Activated CD4-positive, alpha-beta T cell treated with anti-CD3 and anti-CD28 coated beads, Interleukin-2, amount 10 ng/mL, durations not matched to agents 7 days and 5 days (primary cell): ENCODE measurements around the gene SNX9. TPM values are rescaled to one million over a fixed set of nuclear protein-coding genes. Genes with fewer than 3 reads are reported as not detected.
A peak's percentile ranks its signal among the peaks of the same experiment; 100 is the strongest.
"Not testable (repeated sequence)": the region's sequence is repeated elsewhere in the genome, so short reads cannot be mapped to it uniquely, and the experiment has no call there.

ENCODE experiments used
- CTCF ChIA-PET: fragments of 350-600 bp; sonication (Branson Sonifier 250); formaldehyde crosslinking; loops from one replicate; lab custom pipeline; 2021; ENCODE audit warnings: antibody characterized with exemption; lab: Charles Lee
- POLR2A ChIA-PET: fragments of 350-600 bp; sonication (Branson Sonifier 250); formaldehyde crosslinking; loops from one replicate; lab custom pipeline; 2021; ENCODE audit warnings: antibody characterized with exemption; lab: Charles Lee
- DNase-seq: peaks from one replicate; pipeline ENCODE4 v3.0.0-alpha.2; 2020
- H3K27ac Mint-ChIP-seq: one replicate; pipeline ENCODE4 v1.8.0; 2021; ENCODE audit warnings: mild to moderate bottlenecking, moderate library complexity, mixed read lengths
- H3K27me3 Mint-ChIP-seq: one replicate; pipeline ENCODE4 v1.8.0; 2021; ENCODE audit warnings: mixed read lengths
- H3K36me3 Mint-ChIP-seq: one replicate; pipeline ENCODE4 v1.8.0; 2021; ENCODE audit warnings: low read depth, mixed read lengths
- H3K4me1 Mint-ChIP-seq: one replicate; pipeline ENCODE4 v1.8.0; 2021; ENCODE audit warnings: mixed read lengths
- H3K4me3 Mint-ChIP-seq: one replicate; pipeline ENCODE4 v1.8.0; 2021; ENCODE audit warnings: mild to moderate bottlenecking, moderate library complexity, mixed read lengths
- H3K9me3 Mint-ChIP-seq: one replicate; pipeline ENCODE4 v1.8.0; 2021; ENCODE audit warnings: mixed read lengths
- total RNA-seq, 2 experiments: library from RNA; stranded (reverse); gene quantifications; one replicate each; pipeline ENCODE4 v1.2.3, GENCODE V29; 2021

The SNX9 gene
- total RNA-seq, 2 experiments from 2014 or later, result 9.4 to 10.7 TPM

DNA sequence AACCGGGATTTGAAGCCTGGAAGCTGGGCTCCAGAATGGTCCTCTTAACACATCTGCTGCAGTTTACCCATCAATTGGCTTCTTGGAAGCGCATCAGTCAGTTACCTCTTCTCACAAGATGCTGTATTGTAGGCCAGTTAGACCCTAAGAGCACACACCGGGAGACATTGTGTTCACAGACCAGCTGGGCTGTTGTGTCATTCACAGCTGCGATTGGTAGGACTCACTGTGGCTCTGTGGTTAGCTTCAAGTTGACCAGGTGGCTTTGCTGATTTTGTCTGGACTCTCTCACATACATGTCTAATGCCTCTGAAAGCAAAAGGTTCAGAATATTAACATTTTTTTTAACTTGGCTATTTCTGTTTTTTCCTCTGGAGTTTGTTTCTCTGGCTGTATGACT is 64.8 kb downstream of the SNX9 start:
- Mint-ChIP-seq H3K27me3 (no peaks in the 10 kb centered on the region), H3K36me3 (peaks cover 26% of the 10 kb centered on the region), H3K9me3 (peaks cover 4% of the 10 kb centered on the region), H3K27ac (no peak overlapping the region), H3K4me1 (peaks cover 40% of the 10 kb centered on the region), H3K4me3 (no peak overlapping the region)
- POLR2A ChIA-PET, result no interaction called here
- CTCF ChIA-PET, result interaction anchor here (1.9 kb wide), 1 partner anchor 15 kb away, joined by 10 read pairs; no protein-coding TSS in a partner anchor
- no peak for DNase-seq

DNA sequence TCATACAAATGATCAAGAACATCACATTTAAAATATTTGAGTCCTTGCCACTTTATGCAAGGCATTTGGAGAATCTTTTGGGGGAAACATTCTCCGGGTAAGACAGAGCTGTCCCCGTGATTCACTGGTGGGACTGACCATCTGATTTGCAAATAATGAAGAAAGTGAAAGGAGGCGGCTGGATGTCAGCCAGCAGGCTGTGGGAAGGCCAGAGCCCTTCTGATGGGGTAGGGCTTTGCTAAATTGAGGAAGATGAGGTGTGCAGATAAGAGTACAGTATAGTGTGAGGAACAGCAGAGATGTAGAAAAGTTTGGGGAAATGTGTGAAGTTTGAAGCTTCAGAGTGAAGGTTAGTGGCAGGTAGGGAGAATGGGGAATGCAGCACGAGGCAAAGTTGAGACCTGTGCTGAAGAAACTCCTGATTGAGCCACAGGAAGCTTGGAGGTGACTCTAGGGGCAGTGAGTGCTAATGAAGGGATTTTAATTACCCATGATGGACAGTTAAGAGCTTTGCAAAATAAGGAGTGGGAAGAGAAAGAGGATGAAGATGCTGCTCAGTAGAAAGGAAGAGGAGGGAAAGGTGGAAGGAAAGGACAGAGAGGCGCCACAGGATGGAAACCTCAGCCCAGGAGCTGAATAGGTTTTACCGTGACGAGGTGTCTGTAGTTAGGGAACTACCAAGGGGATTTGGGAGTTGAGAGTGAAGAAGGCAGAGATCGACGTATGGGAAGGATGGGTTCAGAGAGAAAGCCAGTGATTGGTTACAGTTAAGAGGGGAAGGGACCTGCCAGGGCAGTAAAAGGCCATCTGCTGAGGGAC is 68.7 kb downstream of the SNX9 start:
- Mint-ChIP-seq H3K27ac (peak overlapping the region; percentile 52), H3K4me3 (peak overlapping the region; percentile 18), H3K4me1 (peaks cover 30% of the 10 kb centered on the region), H3K36me3 (peaks cover 21% of the 10 kb centered on the region), H3K9me3 (peaks cover 4% of the 10 kb centered on the region), H3K27me3 (no peaks in the 10 kb centered on the region)
- CTCF ChIA-PET, result interaction anchor here (1.1 to 3.0 kb wide), 8 partner anchors 10 to 135 kb away, joined by 3 to 13 read pairs (median 5); no protein-coding TSS in a partner anchor
- POLR2A ChIA-PET, result interaction anchor here (0.7 kb wide), 1 partner anchor 10 kb away, joined by 4 read pairs; no protein-coding TSS in a partner anchor
- no peak for DNase-seq

DNA sequence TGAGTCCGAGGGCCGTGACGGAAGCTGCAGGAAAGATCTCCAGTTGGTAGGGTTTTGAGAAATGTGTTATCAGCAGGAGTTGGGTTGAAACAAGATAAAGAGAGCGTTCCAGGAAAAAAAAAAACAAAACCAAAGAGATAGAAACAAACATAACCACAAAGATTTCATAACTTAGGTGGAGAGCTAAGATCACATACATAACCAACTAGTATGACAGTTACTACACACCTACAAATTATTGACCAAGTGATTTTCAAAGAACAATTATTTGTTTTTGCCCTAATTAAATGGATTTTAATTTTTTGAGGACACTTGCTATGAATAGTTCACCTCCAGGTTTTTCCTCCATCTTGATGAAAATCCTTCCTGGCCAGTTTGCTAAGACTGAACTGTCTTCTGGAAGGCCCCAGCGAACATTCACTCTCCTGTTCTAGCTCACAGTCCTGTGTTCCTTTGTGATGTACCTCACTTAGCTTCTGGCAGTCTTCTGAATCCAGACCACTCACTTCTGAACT is 69.4 kb downstream of the SNX9 start:
- Mint-ChIP-seq H3K9me3 (peaks cover 4% of the 10 kb centered on the region), H3K4me3 (peak overlapping the region; percentile 18), H3K27me3 (no peaks in the 10 kb centered on the region), H3K4me1 (peaks cover 31% of the 10 kb centered on the region), H3K27ac (peak overlapping the region; percentile 52), H3K36me3 (peaks cover 23% of the 10 kb centered on the region)
- DNase-seq, result no peak
- CTCF ChIA-PET, result interaction anchor here (0.6 to 3.0 kb wide), 7 partner anchors 11 to 127 kb away, joined by 3 to 13 read pairs (median 4); no protein-coding TSS in a partner anchor
- POLR2A ChIA-PET, result interaction anchor here (0.6 kb wide), 1 partner anchor 131 kb away, joined by 5 read pairs; no protein-coding TSS in a partner anchor

DNA sequence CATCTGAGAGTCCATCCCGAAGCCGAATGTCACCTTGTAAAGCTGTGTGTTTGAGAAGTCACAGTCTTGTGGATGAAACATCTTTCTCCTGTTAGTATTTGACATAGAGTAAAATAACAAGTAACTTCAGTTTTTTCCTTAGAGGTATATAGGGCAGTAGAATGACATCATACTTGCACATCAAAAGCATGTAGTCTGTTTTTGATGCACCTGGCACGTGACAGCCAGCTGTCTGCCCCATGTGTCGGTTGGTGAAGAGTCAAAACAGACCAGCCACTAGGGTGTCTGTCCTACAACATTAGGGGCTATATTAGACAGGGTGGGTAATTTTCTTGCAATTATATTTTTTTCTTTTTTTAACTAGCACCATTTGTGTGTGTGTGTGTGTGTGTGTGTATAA is 70.2 kb downstream of the SNX9 start:
- peaks cover 35% of the 10 kb centered on the region for H3K4me1 Mint-ChIP-seq
- no peak overlapping the region for H3K27ac Mint-ChIP-seq
- DNase-seq, result peak; percentile 46
- CTCF ChIA-PET, result interaction anchor here (0.6 to 3.0 kb wide), 5 partner anchors 10 to 233 kb away, joined by 3 to 13 read pairs (median 4); no protein-coding TSS in a partner anchor
- no peak overlapping the region for H3K4me3 Mint-ChIP-seq
- H3K36me3 Mint-ChIP-seq, result peaks cover 18% of the 10 kb centered on the region
- POLR2A ChIA-PET, result no interaction called here
- peaks cover 4% of the 10 kb centered on the region for H3K9me3 Mint-ChIP-seq
- H3K27me3 Mint-ChIP-seq, result no peaks in the 10 kb centered on the region

DNA sequence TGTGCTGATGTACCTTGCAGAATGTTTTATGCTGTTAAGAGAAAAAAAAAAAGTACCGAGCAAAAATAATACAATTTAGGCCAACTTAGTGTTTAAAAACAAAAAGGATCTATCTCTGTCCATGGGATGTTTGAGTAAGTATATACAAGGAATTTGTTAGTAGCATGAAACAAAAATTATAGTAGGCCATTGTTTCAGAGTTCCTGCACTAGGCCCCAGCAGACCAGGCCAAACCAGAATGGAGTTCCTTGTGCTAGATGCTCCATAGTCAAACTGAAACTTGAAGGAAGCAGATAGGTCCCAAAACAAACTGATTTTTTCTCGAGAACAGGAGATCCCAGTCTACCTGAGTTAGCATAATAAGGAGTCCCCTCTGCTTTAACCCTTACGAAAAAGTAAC is 72.5 kb downstream of the SNX9 start:
- H3K9me3 Mint-ChIP-seq, result no peaks in the 10 kb centered on the region
- H3K27me3 Mint-ChIP-seq, result no peaks in the 10 kb centered on the region
- peaks cover 39% of the 10 kb centered on the region for H3K4me1 Mint-ChIP-seq
- CTCF ChIA-PET, result no interaction called here
- no peak overlapping the region for H3K4me3 Mint-ChIP-seq
- peaks cover 8% of the 10 kb centered on the region for H3K36me3 Mint-ChIP-seq
- no peak overlapping the region for H3K27ac Mint-ChIP-seq
- POLR2A ChIA-PET, result no interaction called here
- DNase-seq, result no peak

DNA sequence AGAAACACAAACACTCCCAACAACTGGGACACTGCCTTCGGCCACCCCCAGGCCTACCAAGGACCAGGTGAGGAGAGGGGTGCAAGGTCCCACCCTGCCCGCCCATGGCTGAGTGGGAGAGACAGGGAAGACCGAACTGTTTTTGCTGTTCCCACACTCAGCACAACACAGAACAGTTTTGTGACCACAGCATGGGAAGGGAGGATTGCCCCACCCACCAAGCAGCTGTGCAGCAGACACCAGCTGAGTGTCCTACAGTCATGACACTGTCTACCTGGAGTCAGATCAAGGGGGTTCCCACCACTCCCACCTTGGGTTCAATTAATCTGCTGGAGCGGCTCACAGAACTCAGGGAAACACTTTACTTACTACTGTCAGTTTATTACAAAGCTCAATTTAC is 73.9 kb downstream of the SNX9 start:
- CTCF ChIA-PET, result interaction anchor here (0.9 to 1.5 kb wide), 4 partner anchors 9 to 24 kb away, joined by 3 to 5 read pairs (median 4); no protein-coding TSS in a partner anchor
- no peak for DNase-seq
- POLR2A ChIA-PET, result no interaction called here
- Mint-ChIP-seq H3K27me3 (no peaks in the 10 kb centered on the region), H3K4me1 (peaks cover 39% of the 10 kb centered on the region), H3K9me3 (no peaks in the 10 kb centered on the region), H3K4me3 (no peak overlapping the region), H3K36me3 (peaks cover 5% of the 10 kb centered on the region), H3K27ac (no peak overlapping the region)

DNA sequence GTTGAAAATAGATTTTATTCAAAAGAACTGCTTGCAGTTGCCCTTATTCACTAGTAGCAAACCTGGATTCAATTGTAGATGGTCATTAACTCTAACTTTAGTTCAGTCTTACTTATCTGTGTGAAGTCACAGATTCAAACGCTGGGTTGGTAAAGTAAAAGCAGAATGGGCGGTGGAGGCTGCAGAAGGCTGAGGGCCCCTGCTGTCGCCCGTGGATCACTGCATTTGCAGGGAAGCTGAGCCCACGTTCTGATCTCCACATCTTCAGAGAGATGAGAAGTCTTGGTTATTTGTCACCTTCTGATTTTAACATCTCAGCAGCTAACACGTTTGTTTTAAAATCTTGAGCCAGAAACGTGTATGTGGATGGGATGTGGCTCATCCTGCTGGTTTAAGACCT is 75.1 kb downstream of the SNX9 start:
- no peaks in the 10 kb centered on the region for H3K27me3 Mint-ChIP-seq
- POLR2A ChIA-PET, result no interaction called here
- CTCF ChIA-PET, result interaction anchor here (0.6 to 1.5 kb wide), 4 partner anchors 12 to 597 kb away, joined by 3 to 5 read pairs (median 4); no protein-coding TSS in a partner anchor
- DNase-seq, result peak; percentile 27
- H3K27ac Mint-ChIP-seq, result no peak overlapping the region
- no peaks in the 10 kb centered on the region for H3K9me3 Mint-ChIP-seq
- H3K4me3 Mint-ChIP-seq, result no peak overlapping the region
- peaks cover 27% of the 10 kb centered on the region for H3K4me1 Mint-ChIP-seq
- peaks cover 5% of the 10 kb centered on the region for H3K36me3 Mint-ChIP-seq

DNA sequence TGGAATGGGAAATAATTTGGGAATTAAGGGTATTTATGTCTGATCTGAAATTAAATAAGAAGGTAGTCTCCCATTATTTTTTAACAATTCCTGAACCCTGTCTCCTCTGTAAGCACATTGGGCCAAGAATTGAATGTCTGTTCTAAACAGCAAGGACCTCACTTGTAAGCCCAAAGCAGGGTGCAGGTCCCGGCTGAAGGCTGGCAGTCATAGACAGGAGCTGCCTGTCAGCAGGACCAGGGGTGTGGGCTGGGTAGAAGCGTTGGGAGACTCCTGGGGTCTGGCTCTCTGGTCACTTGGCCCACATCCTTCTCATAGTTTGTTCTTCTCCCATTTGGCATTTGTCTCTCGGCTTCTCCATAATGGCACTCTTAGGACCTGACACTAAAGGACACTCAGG is 75.6 kb downstream of the SNX9 start:
- peaks cover 5% of the 10 kb centered on the region for H3K36me3 Mint-ChIP-seq
- POLR2A ChIA-PET, result no interaction called here
- peaks cover 23% of the 10 kb centered on the region for H3K4me1 Mint-ChIP-seq
- no peaks in the 10 kb centered on the region for H3K9me3 Mint-ChIP-seq
- no peak for DNase-seq
- H3K4me3 Mint-ChIP-seq, result no peak overlapping the region
- no peaks in the 10 kb centered on the region for H3K27me3 Mint-ChIP-seq
- no peak overlapping the region for H3K27ac Mint-ChIP-seq
- CTCF ChIA-PET, result interaction anchor here (1.5 kb wide), 1 partner anchor 12 kb away, joined by 4 read pairs; no protein-coding TSS in a partner anchor

DNA sequence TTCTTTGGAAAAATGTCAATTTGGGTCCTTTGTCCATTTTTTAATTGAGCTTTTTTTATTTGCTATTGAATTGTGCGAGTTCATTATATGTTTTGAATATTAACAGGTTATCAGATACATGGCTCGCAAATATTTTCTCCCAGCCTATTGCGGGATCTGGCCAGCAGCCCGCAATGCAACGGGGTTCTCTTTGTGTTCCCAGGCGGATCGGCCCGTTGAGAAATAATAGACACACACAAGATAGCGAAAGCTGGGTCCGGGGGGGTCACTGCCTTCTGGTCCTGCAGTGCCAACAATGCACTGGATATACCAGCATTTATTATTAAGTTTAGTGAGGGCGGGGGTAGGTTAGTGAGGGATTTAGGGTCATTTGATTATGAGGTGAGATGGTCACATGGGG is 77.2 kb downstream of the SNX9 start:
- DNase-seq, H3K9me3 Mint-ChIP-seq, H3K36me3 Mint-ChIP-seq, CTCF ChIA-PET, H3K4me3 Mint-ChIP-seq, H3K27ac Mint-ChIP-seq, H3K27me3 Mint-ChIP-seq, POLR2A ChIA-PET: not testable (repeated sequence)
- peaks cover 21% of the 10 kb centered on the region for H3K4me1 Mint-ChIP-seq

DNA sequence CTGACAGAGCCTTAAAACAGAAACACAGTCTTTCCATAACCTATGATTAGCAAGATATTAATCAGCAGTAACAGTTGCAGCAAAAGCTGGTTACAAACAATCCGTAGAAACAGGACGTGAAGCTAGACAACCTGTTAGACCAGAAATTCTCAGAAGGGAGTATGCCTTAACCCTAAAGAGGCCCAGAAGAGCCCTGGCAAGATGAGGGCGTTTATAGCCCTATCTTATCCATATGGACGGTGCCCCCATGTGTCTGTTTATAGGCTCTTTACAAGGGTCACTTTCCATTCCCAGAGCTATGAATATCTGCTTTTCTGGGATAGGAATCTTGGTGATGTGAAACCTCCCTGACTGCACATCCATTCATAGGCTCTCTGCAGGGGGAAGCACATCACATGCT is 77.7 kb downstream of the SNX9 start:
- H3K27ac Mint-ChIP-seq, result not testable (repeated sequence)

DNA sequence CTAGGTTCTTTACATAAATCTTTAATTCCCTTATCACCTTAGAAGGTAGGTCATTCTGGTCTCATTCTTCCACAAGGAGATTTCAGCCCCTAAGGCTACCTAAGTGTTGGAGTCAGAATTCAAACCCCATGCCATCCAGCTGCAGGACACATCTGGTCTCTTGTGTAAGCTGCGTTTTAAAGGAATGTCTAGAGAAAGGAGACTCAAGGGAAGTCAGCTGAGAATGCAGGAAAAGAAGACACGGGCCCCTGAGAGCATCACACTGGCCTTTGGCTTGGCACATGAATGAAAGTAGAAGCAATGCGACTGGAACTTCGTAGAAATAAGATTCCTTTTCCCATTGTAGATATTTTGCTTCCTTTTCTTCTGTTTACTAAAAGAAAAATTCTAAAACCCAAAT is 82.0 kb downstream of the SNX9 start:
- H3K36me3 Mint-ChIP-seq, result peaks cover 9% of the 10 kb centered on the region
- no peak for DNase-seq
- POLR2A ChIA-PET, result no interaction called here
- H3K4me3 Mint-ChIP-seq, result no peak overlapping the region
- no peak overlapping the region for H3K27ac Mint-ChIP-seq
- no peaks in the 10 kb centered on the region for H3K9me3 Mint-ChIP-seq
- H3K4me1 Mint-ChIP-seq, result peaks cover 18% of the 10 kb centered on the region
- CTCF ChIA-PET, result no interaction called here
- no peaks in the 10 kb centered on the region for H3K27me3 Mint-ChIP-seq

More for the DNA sequence above, 77.7 kb downstream of the SNX9 start:
- POLR2A ChIA-PET, CTCF ChIA-PET, H3K4me3 Mint-ChIP-seq, H3K36me3 Mint-ChIP-seq, H3K27me3 Mint-ChIP-seq, H3K9me3 Mint-ChIP-seq, DNase-seq: not testable (repeated sequence)
- H3K4me1 Mint-ChIP-seq, result peaks cover 21% of the 10 kb centered on the region

DNA sequence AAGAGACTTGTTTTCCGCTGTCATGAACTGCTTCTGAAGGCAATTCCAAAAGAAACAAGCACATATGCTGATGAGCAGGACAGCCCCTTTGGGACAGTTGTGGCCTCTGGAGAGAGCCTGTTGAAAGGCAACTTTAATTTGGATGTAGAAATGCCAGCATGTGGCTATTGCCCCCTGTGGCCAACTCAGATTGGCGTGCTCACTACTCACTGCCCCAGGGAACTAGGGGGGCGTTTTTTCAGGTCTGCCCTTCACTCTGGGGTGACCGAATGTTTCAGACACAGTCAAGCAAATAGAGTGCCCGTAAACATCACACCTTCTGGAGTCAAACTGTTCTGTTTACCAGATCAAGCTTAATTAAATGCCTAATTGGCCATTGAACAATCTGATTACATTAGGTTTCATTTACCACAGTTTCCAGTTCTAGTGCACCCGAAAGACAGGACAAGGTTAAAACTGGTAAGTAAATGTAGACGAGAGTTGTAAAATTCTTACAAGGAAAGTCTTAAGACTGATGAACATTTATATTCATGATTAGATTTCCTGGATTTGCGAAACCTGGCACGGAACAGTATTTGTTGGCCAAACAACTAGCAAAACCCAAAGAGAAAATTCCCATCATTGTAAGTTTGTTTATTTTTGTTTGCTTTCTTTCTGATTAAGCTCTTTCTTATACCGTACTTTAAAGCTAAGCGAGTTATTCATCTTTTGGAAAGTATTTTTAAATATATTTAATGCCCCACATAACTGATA is 82.7 kb downstream of the SNX9 start:
- Mint-ChIP-seq H3K27ac (no peak overlapping the region), H3K27me3 (no peaks in the 10 kb centered on the region), H3K4me3 (no peak overlapping the region), H3K9me3 (no peaks in the 10 kb centered on the region), H3K4me1 (peaks cover 15% of the 10 kb centered on the region), H3K36me3 (peaks cover 16% of the 10 kb centered on the region)
- POLR2A ChIA-PET, result no interaction called here
- CTCF ChIA-PET, result interaction anchor here (0.6 to 2.4 kb wide), 3 partner anchors 9 to 49 kb away, joined by 3 to 11 read pairs (median 5); no protein-coding TSS in a partner anchor
- DNase-seq, result no peak
